PC-9 (cell line): Measurements from ENCODE around the gene RBM19. TPM values are rescaled to one million over a fixed set of nuclear protein-coding genes. Genes with fewer than 3 reads are reported as not detected.

ENCODE experiments used
- BruUV-seq: library from RNA; stranded (reverse); fragments of 400-500 nt; replicated peaks from 2 replicates; lab custom pipeline; 2021; lab: Mats Ljungman, UMichigan
- CTCF ChIA-PET: fragments of 300-600 bp; sonication (Branson Sonifier 250); formaldehyde crosslinking; loops from one replicate; lab custom pipeline; 2022; ENCODE audit warnings: antibody characterized with exemption; lab: Charles Lee
- POLR2A ChIA-PET: fragments of 300-600 bp; sonication (Branson Sonifier 250); formaldehyde crosslinking; loops from one replicate; lab custom pipeline; 2022; ENCODE audit warnings: antibody characterized with exemption; ENCODE audit not compliant: unreplicated experiment; lab: Charles Lee
- DNase-seq, 2 experiments: peaks; one replicate each; pipeline versions ENCODE4 v3.0.0 to v3.0.0-alpha.2; 2015 to 2022; ENCODE audit warnings: mixed read lengths in 1 of 2
- H2AFZ ChIP-seq: fragments of 200-600 bp; sonication (generic); 2 replicates; pipeline ENCODE4 v1.8.1; 2017; ENCODE audit warnings: antibody characterized with exemption
- H3F3A ChIP-seq: fragments of 200-600 bp; sonication (generic); 2 replicates; pipeline ENCODE4 v1.8.1; 2017; ENCODE audit warnings: antibody characterized with exemption, mild to moderate bottlenecking, low read depth; ENCODE audit not compliant: insufficient read depth
- H3K27ac ChIP-seq: fragments of 200-600 bp; sonication (generic); 2 replicates; pipeline ENCODE4 v1.6.1; 2016; ENCODE audit warnings: mixed run types
- H3K27me3 ChIP-seq: fragments of 200-600 bp; sonication (generic); 2 replicates; pipeline ENCODE4 v1.6.1; 2016; ENCODE audit warnings: low read depth, mixed run types; ENCODE audit not compliant: insufficient read depth
- H3K36me3 ChIP-seq: fragments of 200-600 bp; sonication (generic); 2 replicates; pipeline ENCODE4 v1.6.1; 2016; ENCODE audit warnings: low read depth, mixed run types
- H3K4me1 ChIP-seq: fragments of 200-600 bp; sonication (generic); replicated peaks from 2 replicates; pipeline ENCODE4 v1.6.1; 2016; ENCODE audit warnings: mixed run types; ENCODE audit not compliant: insufficient read depth
- H3K4me2 ChIP-seq: fragments of 200-600 bp; sonication (generic); 2 replicates; pipeline ENCODE4 v1.6.1; 2017; ENCODE audit warnings: mixed run types
- H3K4me3 ChIP-seq: fragments of 200-600 bp; sonication (generic); 2 replicates; pipeline ENCODE4 v1.6.1; 2016; ENCODE audit warnings: mixed run types
- H3K79me2 ChIP-seq: fragments of 200-600 bp; sonication (generic); 2 replicates; pipeline ENCODE4 v1.6.1; 2017; ENCODE audit warnings: low read depth, mixed run types
- H3K9me2 ChIP-seq: fragments of 200-600 bp; sonication (generic); 2 replicates; pipeline ENCODE4 v1.8.1; 2017; ENCODE audit warnings: mild to moderate bottlenecking; ENCODE audit not compliant: insufficient read depth
- H3K9me3 ChIP-seq: fragments of 200-600 bp; sonication (generic); 2 replicates; pipeline ENCODE4 v1.8.1; 2016; ENCODE audit warnings: low read depth; ENCODE audit not compliant: insufficient read depth
- H4K20me1 ChIP-seq: fragments of 200-600 bp; sonication (generic); 2 replicates; pipeline ENCODE4 v1.8.1; 2017; ENCODE audit not compliant: insufficient read depth
- EZH2 ChIP-seq: fragments of 200-600 bp; sonication (generic); IDR thresholded peaks from 2 replicates; pipeline ENCODE4 v1.8.0; 2017; ENCODE audit warnings: antibody characterized with exemption, low read depth
- intact Hi-C: fragments of 100-400 bp; cut with micrococcal nuclease; formaldehyde crosslinking; loops from one replicate; pipeline ENCODE4 v1.10.0; 2022; ENCODE audit not compliant: unreplicated experiment
- total RNA-seq: library from RNA; stranded (reverse); gene quantifications from 2 replicates; pipeline ENCODE4 v1.2.3, GENCODE V29; 2021
- TF ChIP-seq, protein P1 (sequence below): fragments of 200-600 bp; sonication (generic); conservative IDR thresholded peaks from 2 replicates; pipeline ENCODE4 v1.6.1; 2017; ENCODE audit warnings: mixed run types, antibody characterized with exemption, mild to moderate bottlenecking, moderate library complexity

RBM19 gene
- total RNA-seq, 1 experiment from 2014 or later = 23.8 TPM

DNA sequence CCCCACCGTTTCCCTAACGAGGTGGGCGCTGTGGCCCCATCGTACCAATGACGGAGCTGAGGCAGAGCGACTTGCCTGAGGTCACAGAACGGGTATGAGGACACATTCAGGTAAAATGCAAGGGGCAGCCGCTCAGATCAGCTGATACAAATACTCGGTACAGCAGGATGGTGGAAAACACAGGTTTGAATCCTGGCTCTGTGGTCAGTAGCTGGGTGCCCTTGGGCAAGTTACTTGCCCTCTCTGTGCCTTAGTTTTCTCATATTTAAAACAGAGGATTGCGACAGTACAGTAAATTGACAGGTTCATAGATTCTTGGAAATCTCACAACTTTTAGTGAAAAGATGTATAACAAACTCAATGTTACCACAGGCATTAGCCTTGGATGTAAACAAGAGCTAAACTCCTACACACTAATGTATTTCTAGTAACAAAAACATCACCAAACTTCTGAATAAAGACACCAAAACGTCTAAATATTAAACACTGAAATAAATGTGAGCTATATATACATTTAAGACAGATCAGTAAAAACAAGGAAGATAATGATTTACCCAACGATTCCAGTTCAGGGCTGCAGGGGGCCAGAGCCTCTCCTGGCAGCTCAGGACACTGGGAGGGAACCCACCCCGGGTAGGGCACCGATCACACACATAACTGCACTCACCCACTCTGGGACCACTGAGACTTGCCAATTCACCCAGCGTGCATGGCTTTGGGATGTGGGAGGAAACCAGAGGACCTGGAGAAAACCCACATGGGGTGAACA lies 128.4 kb downstream of the RBM19 start:
- BruUV-seq = no TSS peak
- intact Hi-C loops = no loop called here
- ChIA-PET CTCF (no interaction called here), POLR2A (no interaction called here)
- no peak for DNase-seq
- TF ChIP-seq EZH2 = no peak
- TF ChIP-seq, protein P1, sequence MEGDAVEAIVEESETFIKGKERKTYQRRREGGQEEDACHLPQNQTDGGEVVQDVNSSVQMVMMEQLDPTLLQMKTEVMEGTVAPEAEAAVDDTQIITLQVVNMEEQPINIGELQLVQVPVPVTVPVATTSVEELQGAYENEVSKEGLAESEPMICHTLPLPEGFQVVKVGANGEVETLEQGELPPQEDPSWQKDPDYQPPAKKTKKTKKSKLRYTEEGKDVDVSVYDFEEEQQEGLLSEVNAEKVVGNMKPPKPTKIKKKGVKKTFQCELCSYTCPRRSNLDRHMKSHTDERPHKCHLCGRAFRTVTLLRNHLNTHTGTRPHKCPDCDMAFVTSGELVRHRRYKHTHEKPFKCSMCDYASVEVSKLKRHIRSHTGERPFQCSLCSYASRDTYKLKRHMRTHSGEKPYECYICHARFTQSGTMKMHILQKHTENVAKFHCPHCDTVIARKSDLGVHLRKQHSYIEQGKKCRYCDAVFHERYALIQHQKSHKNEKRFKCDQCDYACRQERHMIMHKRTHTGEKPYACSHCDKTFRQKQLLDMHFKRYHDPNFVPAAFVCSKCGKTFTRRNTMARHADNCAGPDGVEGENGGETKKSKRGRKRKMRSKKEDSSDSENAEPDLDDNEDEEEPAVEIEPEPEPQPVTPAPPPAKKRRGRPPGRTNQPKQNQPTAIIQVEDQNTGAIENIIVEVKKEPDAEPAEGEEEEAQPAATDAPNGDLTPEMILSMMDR = no peak
- no peak overlapping the region for H3K27ac ChIP-seq
- H2AFZ ChIP-seq = no peak overlapping the region
- no peaks in the 10 kb centered on the region for H3K9me3 ChIP-seq
- no peaks in the 10 kb centered on the region; the same call in 1 of the 2 replicates for H3F3A ChIP-seq
- no peaks in the 10 kb centered on the region for H3K79me2 ChIP-seq
- H3K4me3 ChIP-seq = no peak overlapping the region
- H3K36me3 ChIP-seq = no peaks in the 10 kb centered on the region
- H4K20me1 ChIP-seq = no peaks in the 10 kb centered on the region
- H3K4me1 ChIP-seq = no peaks in the 10 kb centered on the region
- H3K9me2 ChIP-seq = no peaks in the 10 kb centered on the region
- H3K4me2 ChIP-seq = no peak overlapping the region
- no peaks in the 10 kb centered on the region for H3K27me3 ChIP-seq

DNA sequence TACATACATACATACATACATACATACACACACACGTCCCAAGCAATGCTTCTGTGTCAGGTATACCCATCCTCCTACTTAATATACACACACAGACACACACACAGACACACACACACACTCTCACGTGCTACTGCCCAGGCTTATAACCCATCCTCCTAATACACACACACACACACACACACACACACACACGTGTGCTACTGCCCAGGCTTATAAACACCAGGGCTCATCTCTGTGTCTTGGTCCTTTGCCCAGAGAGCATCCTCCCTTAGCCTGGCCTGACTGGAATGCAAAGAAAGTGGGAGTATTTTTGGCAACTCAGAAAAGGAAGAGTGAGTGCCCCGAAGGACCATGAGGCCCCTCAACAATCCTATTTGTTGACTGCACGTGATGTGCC lies 129.0 kb downstream of the RBM19 start:
- ChIA-PET POLR2A (no interaction called here), CTCF (no interaction called here)
- H3K4me3 ChIP-seq = no peak overlapping the region
- no peak overlapping the region for H3K4me2 ChIP-seq
- intact Hi-C loops = no loop called here
- H3F3A ChIP-seq = no peaks in the 10 kb centered on the region; the same call in 1 of the 2 replicates
- no peak for DNase-seq
- no peaks in the 10 kb centered on the region for H3K79me2 ChIP-seq
- H3K27me3 ChIP-seq = no peaks in the 10 kb centered on the region
- H4K20me1 ChIP-seq = no peaks in the 10 kb centered on the region
- H2AFZ ChIP-seq = no peak overlapping the region
- no TSS peak for BruUV-seq
- no peaks in the 10 kb centered on the region for H3K4me1 ChIP-seq
- no peaks in the 10 kb centered on the region for H3K9me2 ChIP-seq
- no peak for TF ChIP-seq EZH2
- TF ChIP-seq, protein P1 = no peak
- no peak overlapping the region for H3K27ac ChIP-seq
- no peaks in the 10 kb centered on the region for H3K36me3 ChIP-seq
- H3K9me3 ChIP-seq = no peaks in the 10 kb centered on the region

DNA sequence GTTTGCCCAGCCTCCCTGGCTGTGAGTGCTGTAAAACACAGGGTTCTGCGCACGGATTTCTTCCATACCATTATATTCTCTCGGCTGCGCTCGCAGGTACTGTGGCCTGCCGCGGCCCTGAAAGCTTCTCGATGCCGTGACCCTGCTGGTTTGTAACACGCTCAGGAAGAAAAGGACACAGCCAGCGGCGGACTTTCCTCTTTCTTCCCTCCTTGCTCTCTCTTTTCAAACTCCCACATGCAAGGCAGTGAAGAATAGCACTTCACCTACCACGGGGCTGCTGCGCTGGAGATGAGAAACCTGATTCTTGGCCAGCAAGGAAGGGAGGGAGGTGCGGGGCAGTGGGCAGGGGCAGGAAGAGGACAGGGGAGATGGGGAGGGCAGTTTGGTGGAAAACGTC lies 130.2 kb downstream of the RBM19 start:
- Histone ChIP-seq H3K27me3 (no peaks in the 10 kb centered on the region), H3K36me3 (no peaks in the 10 kb centered on the region), H3K79me2 (no peaks in the 10 kb centered on the region), H4K20me1 (no peaks in the 10 kb centered on the region), H2AFZ (no peak overlapping the region), H3K9me2 (no peaks in the 10 kb centered on the region), H3F3A (no peaks in the 10 kb centered on the region; the same call in 1 of the 2 replicates), H3K4me1 (peaks cover 4% of the 10 kb centered on the region; the same call in 1 of the 2 replicates), H3K4me2 (no peak overlapping the region), H3K27ac (no peak overlapping the region), H3K9me3 (no peaks in the 10 kb centered on the region), H3K4me3 (no peak overlapping the region)
- TF ChIP-seq, protein P1 = no peak
- TF ChIP-seq EZH2 = no peak
- no TSS peak for BruUV-seq
- ChIA-PET CTCF (no interaction called here), POLR2A (no interaction called here)
- intact Hi-C loops = no loop called here
- no peak for DNase-seq
